ENCODE data around the gene KIF4A.

GRCh38 chrX:70464051-70464450 lies 174.1 kb downstream of the KIF4A start:
- TF ChIP-seq CTCF (conservative IDR thresholded peaks at IDR 0.05; ENCODE audit: low read depth, low read length) (no peak), SMC3 (IDR thresholded peaks at IDR 0.05; ENCODE audit: low read depth, low read length) (no peak), USF2 (IDR thresholded peaks at IDR 0.05; ENCODE audit: low read depth, low read length) (no peak), MXI1 (IDR thresholded peaks at IDR 0.05; ENCODE audit: borderline replicate concordance, low read depth, low read length) (no peak), RCOR1 (IDR thresholded peaks at IDR 0.05; ENCODE audit: insufficient replicate concordance, low read length) (no peak), MAZ (IDR thresholded peaks at IDR 0.05; ENCODE audit: borderline replicate concordance, low read depth, low read length) (no peak), BHLHE40 (IDR thresholded peaks at IDR 0.05; ENCODE audit: low read depth, low read length) (no peak), MAFK (IDR thresholded peaks at IDR 0.05; ENCODE audit: low read depth, low read length) (no peak), CEBPB (IDR thresholded peaks at IDR 0.05; ENCODE audit: low read depth, low read length) (no peak), POLR2A (IDR thresholded peaks at IDR 0.05; ENCODE audit: low read depth, low read length) (no peak), ELK1 (IDR thresholded peaks at IDR 0.05; ENCODE audit: borderline replicate concordance, low read depth, low read length) (no peak), RAD21 (IDR thresholded peaks at IDR 0.05; ENCODE audit: low read length) (no peak), FOS (IDR thresholded peaks at IDR 0.05; ENCODE audit: low read depth, low read length) (no peak), RFX5 (IDR thresholded peaks at IDR 0.05; ENCODE audit: low read depth, low read length) (no peak)
